Bone marrow (tissue), 2 donors: ENCODE measurements around the gene AGBL4.

Experiments
- DNase-seq, 2 donors: peaks; one replicate each; lab custom pipeline; 2025; lab: John Stamatoyannopoulos, UW

The AGBL4 gene

DNA sequence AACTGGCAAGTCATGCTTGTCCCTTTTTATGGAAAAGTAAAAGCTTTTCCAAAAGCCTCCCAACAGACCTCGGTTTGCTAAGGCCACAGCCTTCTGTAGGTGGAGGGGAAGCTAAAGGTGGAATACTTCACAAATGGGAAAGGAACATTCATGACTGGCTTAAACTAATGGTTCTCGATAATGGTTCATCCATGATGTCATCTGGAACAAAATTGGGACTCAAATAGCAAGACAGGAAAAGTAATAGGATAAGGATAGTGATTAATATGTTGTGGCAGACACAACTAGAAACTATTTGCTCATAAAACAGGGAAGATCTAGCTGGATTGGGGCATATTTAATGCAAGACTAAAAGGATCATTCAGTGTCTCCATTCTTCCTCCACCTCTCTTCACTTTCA lies 1535.0 kb downstream of the AGBL4 start:
- no peak for DNase-seq
